Endodermal cell (in vitro differentiated cells): ENCODE measurements around the gene ETV6. TPM values are rescaled to one million over a fixed set of nuclear protein-coding genes. Genes with fewer than 3 reads are reported as not detected.

Experiments
- DNase-seq: peaks from one replicate; pipeline ENCODE4 v3.0.0-alpha.2; 2017
- H3K27ac ChIP-seq: 2 replicates; pipeline ENCODE4 v1.5.1; 2013; ENCODE audit warnings: mild to moderate bottlenecking, low read depth, low read length, moderate library complexity
- H3K27me3 ChIP-seq: 2 replicates; pipeline ENCODE4 v1.6.1; 2013; ENCODE audit warnings: mild to moderate bottlenecking, low read length, moderate library complexity; ENCODE audit not compliant: insufficient read depth, control insufficient read depth, poor library complexity, severe bottlenecking
- H3K36me3 ChIP-seq: 2 replicates; pipeline ENCODE4 v1.7.0; 2013; ENCODE audit warnings: mild to moderate bottlenecking, low read length, moderate library complexity; ENCODE audit not compliant: control insufficient read depth, insufficient read depth
- H3K4me1 ChIP-seq: one replicate; pipeline ENCODE4 v1.7.0; 2013; ENCODE audit warnings: low read length; ENCODE audit not compliant: control insufficient read depth, insufficient read depth
- H3K4me3 ChIP-seq: 2 replicates; pipeline ENCODE4 v1.5.1; 2013; ENCODE audit warnings: mild to moderate bottlenecking, low read length, moderate library complexity
- H3K9ac ChIP-seq: 2 replicates; pipeline ENCODE4 v1.6.1; 2013; ENCODE audit warnings: mild to moderate bottlenecking, low read length, moderate library complexity; ENCODE audit not compliant: poor library complexity, severe bottlenecking; ENCODE audit errors: extremely low read depth
- H3K9me3 ChIP-seq: 2 replicates; pipeline ENCODE4 v1.6.1; 2013; ENCODE audit warnings: mild to moderate bottlenecking, low read length, moderate library complexity; ENCODE audit not compliant: control insufficient read depth
- H3K27ac Mint-ChIP-seq: 2 replicates; pipeline ENCODE4 v1.8.0; 2020; ENCODE audit warnings: mixed read lengths
- H3K27me3 Mint-ChIP-seq: 2 replicates; pipeline ENCODE4 v1.8.0; 2021; ENCODE audit warnings: mild to moderate bottlenecking, mixed read lengths; ENCODE audit not compliant: insufficient read depth
- H3K36me3 Mint-ChIP-seq: 2 replicates; pipeline ENCODE4 v1.8.0; 2020; ENCODE audit warnings: low read depth, mixed read lengths
- H3K4me1 Mint-ChIP-seq: 2 replicates; pipeline ENCODE4 v1.8.0; 2020; ENCODE audit warnings: mixed read lengths
- H3K4me3 Mint-ChIP-seq: 2 replicates; pipeline ENCODE4 v1.8.0; 2020; ENCODE audit warnings: mild to moderate bottlenecking, moderate library complexity, mixed read lengths
- H3K9me3 Mint-ChIP-seq: 2 replicates; pipeline ENCODE4 v1.8.0; 2020; ENCODE audit warnings: mild to moderate bottlenecking, mixed read lengths
- WGBS, 2 experiments: methylation state at CpG; one replicate each; pipeline versions ENCODE4 v1.1.5 to v1.1.7; 2013; ENCODE audit warnings: missing lambda C conversion rate in 2 of 2, mixed read lengths in 1 of 2; ENCODE audit not compliant: insufficient coverage in 1 of 2, insufficient read length in 1 of 2; 5-methylcytosine and 5-hydroxymethylcytosine counted together
- total RNA-seq, 2 donors: library from RNA; stranded (reverse); fragmentation: NEBNext Ultra II Directional in 1 of 2; extraction: Animal tissue kit (Norgen Biotek cat#: 25700) in 1 of 2; gene quantifications; 2 replicates in 1 of 2; 3 replicates in 1 of 2; pipeline ENCODE4 v1.2.1, GENCODE V29; 2021
- TF ChIP-seq, protein P1 (sequence below): fragments of 200-600 bp; sonication (generic); conservative IDR thresholded peaks from 2 replicates; pipeline ENCODE4 v1.5.0; 2021; ENCODE audit warnings: antibody characterized with exemption, mild to moderate bottlenecking

ETV6 gene
- total RNA-seq, 2 donors from 2014 or later: 9.3 to 22.1 TPM

- Mint-ChIP-seq H3K27me3 (no peaks in the 10 kb centered on the region), H3K36me3 (peaks cover 10% of the 10 kb centered on the region), H3K4me3 (no peak overlapping the region), H3K27ac (no peak overlapping the region), H3K9me3 (peaks cover 21% of the 10 kb centered on the region), H3K4me1 (peaks cover 7% of the 10 kb centered on the region)
- Histone ChIP-seq H3K9me3 (peaks cover 21% of the 10 kb centered on the region), H3K9ac (no peak overlapping the region), H3K4me1 (no peaks in the 10 kb centered on the region), H3K27ac (no peak overlapping the region), H3K4me3 (no peak overlapping the region), H3K36me3 (no peaks in the 10 kb centered on the region), H3K27me3 (no peaks in the 10 kb centered on the region)
- TF ChIP-seq, protein P1, sequence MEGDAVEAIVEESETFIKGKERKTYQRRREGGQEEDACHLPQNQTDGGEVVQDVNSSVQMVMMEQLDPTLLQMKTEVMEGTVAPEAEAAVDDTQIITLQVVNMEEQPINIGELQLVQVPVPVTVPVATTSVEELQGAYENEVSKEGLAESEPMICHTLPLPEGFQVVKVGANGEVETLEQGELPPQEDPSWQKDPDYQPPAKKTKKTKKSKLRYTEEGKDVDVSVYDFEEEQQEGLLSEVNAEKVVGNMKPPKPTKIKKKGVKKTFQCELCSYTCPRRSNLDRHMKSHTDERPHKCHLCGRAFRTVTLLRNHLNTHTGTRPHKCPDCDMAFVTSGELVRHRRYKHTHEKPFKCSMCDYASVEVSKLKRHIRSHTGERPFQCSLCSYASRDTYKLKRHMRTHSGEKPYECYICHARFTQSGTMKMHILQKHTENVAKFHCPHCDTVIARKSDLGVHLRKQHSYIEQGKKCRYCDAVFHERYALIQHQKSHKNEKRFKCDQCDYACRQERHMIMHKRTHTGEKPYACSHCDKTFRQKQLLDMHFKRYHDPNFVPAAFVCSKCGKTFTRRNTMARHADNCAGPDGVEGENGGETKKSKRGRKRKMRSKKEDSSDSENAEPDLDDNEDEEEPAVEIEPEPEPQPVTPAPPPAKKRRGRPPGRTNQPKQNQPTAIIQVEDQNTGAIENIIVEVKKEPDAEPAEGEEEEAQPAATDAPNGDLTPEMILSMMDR: no peak
- no peak for DNase-seq
- 72 to 85% methylated on average over 2 of the region's 2 CpGs for WGBS, 2 experiments
Observed at GRCh38 chr12:11641522-11641921, 8.0 kb upstream of the ETV6 start.

DNA sequence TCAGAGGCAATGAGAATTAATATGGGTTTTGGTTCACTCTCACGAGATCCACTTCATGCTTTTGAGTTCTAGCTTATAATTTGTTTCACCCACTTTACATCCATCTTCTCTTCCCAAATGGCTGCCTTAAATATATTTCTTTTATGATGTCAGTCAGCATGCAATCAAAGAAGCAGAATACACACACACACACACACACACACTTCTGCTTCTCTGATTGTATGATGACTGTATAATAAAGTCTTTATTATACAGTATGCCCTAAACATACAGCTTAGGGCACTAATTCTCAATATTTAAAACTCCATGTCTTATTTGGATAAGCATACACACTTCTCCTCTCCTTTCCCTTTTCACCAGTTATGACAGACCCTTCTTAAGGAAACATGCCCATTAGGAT lies 6.7 kb upstream of the ETV6 start:
- DNase-seq: no peak
- Histone ChIP-seq H3K4me3 (no peak overlapping the region), H3K4me1 (no peaks in the 10 kb centered on the region), H3K9ac (no peak overlapping the region), H3K27ac (no peak overlapping the region), H3K36me3 (no peaks in the 10 kb centered on the region), H3K27me3 (no peaks in the 10 kb centered on the region), H3K9me3 (peaks cover 10% of the 10 kb centered on the region)
- Mint-ChIP-seq H3K27me3 (no peaks in the 10 kb centered on the region), H3K27ac (no peak overlapping the region), H3K4me1 (peaks cover 7% of the 10 kb centered on the region), H3K4me3 (no peak overlapping the region), H3K36me3 (peaks cover 5% of the 10 kb centered on the region), H3K9me3 (peaks cover 9% of the 10 kb centered on the region)
- TF ChIP-seq, protein P1: no peak
- 93% methylated on average over 1 of the region's 1 CpG; no CpG with 5 or more reads in 1 of the 2 experiments for WGBS, 2 experiments

GRCh38 chr12:11645391-11645790 lies 4.1 kb upstream of the ETV6 start:
- H3K36me3 Mint-ChIP-seq: no peaks in the 10 kb centered on the region
- no peak for DNase-seq
- peaks cover 9% of the 10 kb centered on the region for H3K4me1 Mint-ChIP-seq
- H3K27me3 ChIP-seq: no peaks in the 10 kb centered on the region
- TF ChIP-seq, protein P1: no peak
- H3K4me3 Mint-ChIP-seq: no peak overlapping the region
- no peak overlapping the region for H3K9ac ChIP-seq
- H3K36me3 ChIP-seq: no peaks in the 10 kb centered on the region
- H3K27me3 Mint-ChIP-seq: no peaks in the 10 kb centered on the region
- no peaks in the 10 kb centered on the region for H3K4me1 ChIP-seq
- 100% methylated on average over 1 of the region's 1 CpG; no CpG with 5 or more reads in 1 of the 2 experiments for WGBS, 2 experiments
- no peak overlapping the region for H3K4me3 ChIP-seq
- H3K27ac ChIP-seq: no peak overlapping the region
- no peak overlapping the region for H3K27ac Mint-ChIP-seq
- H3K9me3 ChIP-seq: peaks cover 6% of the 10 kb centered on the region
- peaks cover 3% of the 10 kb centered on the region for H3K9me3 Mint-ChIP-seq
